NCI-H2227 (cell line): ENCODE measurements around the gene COL9A3.
A peak's percentile ranks its signal among the peaks of the same experiment; 100 is the strongest.

Experiments
- DNase-seq: peaks from one replicate; lab custom pipeline; 2025; ENCODE audit not compliant: unreplicated experiment; lab: John Stamatoyannopoulos, UW

Gene COL9A3

GRCh38 chr20:62809530-62810428 lies 7.1 kb upstream of the COL9A3 start:
- no peak for DNase-seq

GRCh38 chr20:62811320-62811719 lies 5.5 kb upstream of the COL9A3 start:
- no peak for DNase-seq

DNA sequence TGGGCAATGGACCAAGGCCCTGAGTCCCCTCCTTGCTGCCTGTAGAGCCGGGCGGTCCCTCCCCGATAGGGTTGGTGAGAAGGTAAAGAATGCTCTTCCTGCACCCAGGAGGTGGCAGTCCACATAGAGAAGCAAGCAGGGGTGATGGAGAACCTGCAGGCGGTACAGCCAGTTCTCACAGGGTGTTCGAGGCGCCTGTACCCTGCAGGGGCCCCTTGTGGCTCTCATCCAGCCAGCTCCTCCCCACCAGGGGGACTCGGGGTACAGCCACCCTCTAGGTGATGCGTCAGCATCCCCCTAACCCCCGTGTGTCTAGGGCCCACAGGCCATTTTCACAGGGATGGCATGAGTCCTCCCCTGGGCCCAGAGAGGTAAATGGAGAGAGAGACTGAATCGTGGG lies 5.1 kb upstream of the COL9A3 start:
- DNase-seq = no peak

- DNase-seq = no peak
Observed at GRCh38 chr20:62812181-62812906, 4.5 kb upstream of the COL9A3 start.

GRCh38 chr20:62812907-62813200 lies 4.0 kb upstream of the COL9A3 start:
- DNase-seq = no peak

DNA sequence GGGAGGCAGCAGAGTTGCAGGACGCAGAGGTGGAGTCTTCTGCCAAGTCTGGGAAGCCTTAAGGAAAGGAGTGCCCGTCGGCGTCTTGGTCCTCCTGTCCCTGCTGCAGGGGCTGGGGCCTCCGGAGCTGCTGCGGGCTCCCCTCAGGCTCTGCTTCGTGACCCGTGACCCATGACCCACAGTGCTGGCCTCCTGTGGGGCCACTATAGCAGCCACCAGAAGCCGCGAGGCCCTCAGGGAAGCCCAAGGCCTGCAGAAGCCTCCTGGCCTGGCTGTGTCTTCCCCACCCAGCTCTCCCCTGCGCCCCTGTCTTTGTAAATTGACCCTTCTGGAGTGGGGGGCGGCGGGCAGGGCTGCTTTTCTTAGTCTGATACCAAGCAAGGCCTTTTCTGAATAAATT lies 3.3 kb upstream of the COL9A3 start:
- DNase-seq = no peak

GRCh38 chr20:62814060-62814708 lies 2.7 kb upstream of the COL9A3 start:
- no peak for DNase-seq

GRCh38 chr20:62814709-62815065 lies 2.2 kb upstream of the COL9A3 start:
- no peak for DNase-seq

GRCh38 chr20:62815066-62815991 lies 1.5 kb upstream of the COL9A3 start:
- no peak for DNase-seq

DNA sequence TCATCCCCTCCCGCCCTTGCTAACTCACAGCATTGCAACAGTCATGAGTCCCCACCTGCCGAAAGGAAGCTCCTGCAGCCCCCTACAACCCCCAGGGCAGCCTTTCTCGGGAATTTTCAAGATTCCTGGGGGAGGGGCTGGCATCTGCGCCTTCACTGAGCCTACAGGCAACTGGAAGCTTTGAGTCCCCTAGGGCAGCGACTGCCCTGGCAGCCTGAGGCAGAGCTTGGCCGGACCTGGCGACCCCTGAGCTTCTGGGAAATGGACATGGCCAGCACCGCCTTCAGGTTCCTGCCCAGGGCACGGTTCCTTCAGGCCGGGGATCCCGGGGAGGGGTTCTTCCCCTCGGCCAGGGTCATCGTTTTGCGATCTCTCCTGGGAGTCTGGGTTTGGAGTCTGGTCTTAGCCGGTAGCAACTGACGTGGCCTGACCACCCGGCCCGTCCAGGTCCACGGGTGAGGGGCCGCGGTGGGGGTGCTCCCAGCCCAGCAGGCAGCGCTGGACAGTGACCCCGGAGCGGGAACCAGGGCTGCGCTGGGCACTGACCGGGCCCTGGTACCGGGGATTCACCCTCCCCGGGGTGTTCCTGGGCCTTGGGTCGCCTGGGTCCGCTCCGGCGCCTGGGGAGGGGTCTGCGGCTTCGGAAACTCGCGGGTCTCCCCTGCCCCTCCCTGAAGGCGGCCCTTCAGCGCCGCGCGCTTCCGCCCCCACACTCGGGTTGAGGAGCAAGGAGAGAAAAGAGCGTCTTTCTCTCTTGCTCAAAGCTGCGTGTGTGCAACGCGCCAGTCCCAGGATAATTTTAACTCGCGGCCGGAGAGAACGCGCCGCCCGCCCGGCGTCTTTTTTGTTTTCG lies 593 bp upstream of the COL9A3 start:
- peak; percentile 79 for DNase-seq

- no peak for DNase-seq
Observed at GRCh38 chr20:62817975-62818591, 1.2 kb downstream of the COL9A3 start.

GRCh38 chr20:62818592-62819493 lies 2.0 kb downstream of the COL9A3 start:
- peak; percentile 27 for DNase-seq

- DNase-seq = no peak
Observed at GRCh38 chr20:62819494-62820174, 2.8 kb downstream of the COL9A3 start.

GRCh38 chr20:62820208-62820961 lies 3.5 kb downstream of the COL9A3 start:
- DNase-seq = no peak

DNA sequence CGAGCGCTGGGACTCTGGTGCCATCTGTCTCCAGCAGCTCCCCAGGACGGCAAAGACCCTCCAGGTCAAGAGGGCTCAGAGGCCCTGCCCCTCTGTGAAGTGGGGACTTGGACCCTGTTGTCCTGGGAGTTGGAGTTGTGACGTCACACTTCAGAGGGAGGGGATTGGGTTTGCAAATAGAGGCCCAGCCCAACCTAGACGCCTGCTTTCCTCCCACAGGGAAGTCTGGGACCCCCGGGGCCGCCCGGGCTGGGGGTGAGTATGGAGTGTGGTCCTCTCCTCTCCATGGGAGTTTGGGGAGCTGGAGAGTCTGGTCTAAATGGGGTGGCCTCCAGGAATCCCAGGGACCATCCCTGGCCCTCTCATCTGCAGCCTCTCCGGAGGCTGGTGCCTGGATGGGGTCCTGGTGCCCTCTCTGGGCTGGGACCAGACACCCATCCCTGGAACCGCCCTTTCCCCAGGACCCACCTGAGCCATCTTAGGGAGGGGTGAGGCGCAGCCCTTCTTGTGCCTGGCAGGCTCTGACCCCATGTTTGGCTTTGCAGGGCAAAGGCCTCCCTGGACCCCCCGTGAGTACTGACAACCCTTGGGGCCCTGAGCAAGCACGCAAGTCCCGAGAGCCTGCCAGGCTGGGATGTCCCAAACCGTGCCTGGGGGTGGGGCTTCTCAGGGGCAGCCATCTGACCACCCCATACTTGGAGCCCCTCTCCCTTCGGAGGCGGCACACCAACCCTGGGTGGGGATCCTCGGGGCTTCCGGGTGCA lies 4.3 kb downstream of the COL9A3 start:
- no peak for DNase-seq

- DNase-seq = no peak
Observed at GRCh38 chr20:62821726-62822210, 4.9 kb downstream of the COL9A3 start.
